Astrocyte (in vitro differentiated cells and primary cell): ENCODE results near the gene ULK4. TPM values are rescaled to one million over a fixed set of nuclear protein-coding genes. Genes with fewer than 3 reads are reported as not detected.

ENCODE experiments used
- DNase-seq: peaks from one replicate; pipeline ENCODE4 v3.0.0-alpha.2; 2010; ENCODE audit warnings: low read depth
- FAIRE-seq: peaks from 2 replicates; lab custom pipeline; 2011; peaks lifted over from hg19 to GRCh38; lab: Jason Lieb, UNC
- H2AFZ ChIP-seq: 2 replicates; pipeline ENCODE4 v1.6.0; 2012; ENCODE audit warnings: low read depth, low read length, inconsistent platforms
- H3K27ac ChIP-seq: 2 replicates; pipeline ENCODE4 v1.5.1; 2011; ENCODE audit warnings: low read depth, low read length, inconsistent platforms
- H3K27me3 ChIP-seq: 2 replicates; pipeline ENCODE4 v1.6.0; 2011; ENCODE audit warnings: low read length, inconsistent platforms; ENCODE audit not compliant: insufficient read depth
- H3K36me3 ChIP-seq: 2 replicates; pipeline ENCODE4 v1.5.1; 2011; ENCODE audit warnings: low read length, inconsistent platforms; ENCODE audit not compliant: insufficient read depth
- H3K4me1 ChIP-seq: 2 replicates; pipeline ENCODE4 v1.5.1; 2011; ENCODE audit warnings: low read length, inconsistent platforms; ENCODE audit not compliant: insufficient read depth
- H3K4me2 ChIP-seq: 2 replicates; pipeline ENCODE4 v1.6.0; 2012; ENCODE audit warnings: low read length, inconsistent platforms
- H3K4me3 ChIP-seq: 2 replicates; pipeline ENCODE4 v1.5.1; 2011; ENCODE audit warnings: low read depth, mild to moderate bottlenecking, low read length, inconsistent platforms; ENCODE audit not compliant: insufficient read depth
- H3K79me2 ChIP-seq: 2 replicates; pipeline ENCODE4 v1.6.0; 2012; ENCODE audit warnings: mild to moderate bottlenecking, low read length, inconsistent platforms; ENCODE audit not compliant: insufficient read depth
- H3K9ac ChIP-seq: 2 replicates; pipeline ENCODE4 v1.6.0; 2012; ENCODE audit warnings: mild to moderate bottlenecking, low read length, inconsistent platforms
- H3K9me3 ChIP-seq: 2 replicates; pipeline ENCODE4 v1.5.1; 2012; ENCODE audit warnings: low read depth, mild to moderate bottlenecking, low read length, inconsistent platforms; ENCODE audit not compliant: insufficient read depth
- H4K20me1 ChIP-seq: 2 replicates; pipeline ENCODE4 v1.6.0; 2012; ENCODE audit warnings: low read length, inconsistent platforms; ENCODE audit not compliant: insufficient read depth
- H3K27ac Mint-ChIP-seq: one replicate; pipeline ENCODE4 v1.8.0; 2021; ENCODE audit warnings: mild to moderate bottlenecking, mixed read lengths; ENCODE audit not compliant: unreplicated experiment
- H3K27me3 Mint-ChIP-seq: one replicate; pipeline ENCODE4 v1.8.0; 2021; ENCODE audit warnings: low read depth, mixed read lengths; ENCODE audit not compliant: unreplicated experiment
- H3K36me3 Mint-ChIP-seq: one replicate; pipeline ENCODE4 v1.8.0; 2021; ENCODE audit warnings: low read depth, mixed read lengths; ENCODE audit not compliant: unreplicated experiment
- H3K4me1 Mint-ChIP-seq: one replicate; pipeline ENCODE4 v1.8.0; 2021; ENCODE audit warnings: low read depth, mixed read lengths; ENCODE audit not compliant: unreplicated experiment
- H3K4me3 Mint-ChIP-seq: one replicate; pipeline ENCODE4 v1.8.0; 2021; ENCODE audit warnings: mild to moderate bottlenecking, moderate library complexity, mixed read lengths; ENCODE audit not compliant: unreplicated experiment
- H3K9me3 Mint-ChIP-seq: one replicate; pipeline ENCODE4 v1.8.0; 2021; ENCODE audit warnings: mild to moderate bottlenecking, mixed read lengths; ENCODE audit not compliant: unreplicated experiment
- CTCF ChIP-seq: IDR thresholded peaks from 2 replicates; pipeline ENCODE4 v1.5.1; 2011; ENCODE audit warnings: low read depth, mild to moderate bottlenecking, inconsistent platforms, low read length, moderate library complexity; ENCODE audit not compliant: insufficient read depth
- EZH2 ChIP-seq: IDR thresholded peaks from 2 replicates; pipeline ENCODE4 v1.6.1; 2012; ENCODE audit warnings: mild to moderate bottlenecking, low read length, inconsistent platforms; ENCODE audit not compliant: insufficient read depth
- total RNA-seq: library from RNA; stranded (reverse); gene quantifications from 2 replicates; pipeline ENCODE4 v1.2.1, GENCODE V29; 2021

ULK4 gene
- total RNA-seq, 1 donor from 2014 or later, result 6.6 TPM

- Histone ChIP-seq H3K27me3 (no peaks in the 10 kb centered on the region), H3K4me3 (no peak overlapping the region), H3K36me3 (no peaks in the 10 kb centered on the region), H3K9me3 (no peaks in the 10 kb centered on the region), H3K27ac (no peak overlapping the region), H2AFZ (no peak overlapping the region), H3K4me1 (no peaks in the 10 kb centered on the region), H3K4me2 (no peak overlapping the region), H3K79me2 (peaks cover 6% of the 10 kb centered on the region), H4K20me1 (peaks cover 3% of the 10 kb centered on the region), H3K9ac (no peak overlapping the region)
- Mint-ChIP-seq H3K27ac (no peak overlapping the region), H3K9me3 (no peaks in the 10 kb centered on the region), H3K27me3 (no peaks in the 10 kb centered on the region), H3K36me3 (no peaks in the 10 kb centered on the region), H3K4me3 (no peak overlapping the region), H3K4me1 (peaks cover 5% of the 10 kb centered on the region)
- TF ChIP-seq CTCF (no peak), EZH2 (no peak)
- DNase-seq, result no peak
- FAIRE-seq, result no peak
These were observed 47.6 kb upstream of the ULK4 start for GRCh38 chr3:42009456-42009855.

- Histone ChIP-seq H3K4me2 (no peak overlapping the region), H3K79me2 (no peaks in the 10 kb centered on the region), H2AFZ (no peak overlapping the region), H3K4me1 (no peaks in the 10 kb centered on the region), H4K20me1 (no peaks in the 10 kb centered on the region), H3K27me3 (no peaks in the 10 kb centered on the region), H3K9me3 (no peaks in the 10 kb centered on the region), H3K9ac (no peak overlapping the region), H3K27ac (no peak overlapping the region), H3K4me3 (no peak overlapping the region), H3K36me3 (no peaks in the 10 kb centered on the region)
- FAIRE-seq (no peak), DNase-seq (no peak)
- no peaks in the 10 kb centered on the region for H3K27me3 Mint-ChIP-seq
- no peaks in the 10 kb centered on the region for H3K9me3 Mint-ChIP-seq
- H3K36me3 Mint-ChIP-seq, result peaks cover 1% of the 10 kb centered on the region
- peaks cover under 1% of the 10 kb centered on the region for H3K4me1 Mint-ChIP-seq
- no peak overlapping the region for H3K27ac Mint-ChIP-seq
- no peak for TF ChIP-seq EZH2
- no peak for TF ChIP-seq CTCF
- H3K4me3 Mint-ChIP-seq, result no peak overlapping the region
These were observed 45.9 kb upstream of the ULK4 start for GRCh38 chr3:42007785-42008184.

DNA sequence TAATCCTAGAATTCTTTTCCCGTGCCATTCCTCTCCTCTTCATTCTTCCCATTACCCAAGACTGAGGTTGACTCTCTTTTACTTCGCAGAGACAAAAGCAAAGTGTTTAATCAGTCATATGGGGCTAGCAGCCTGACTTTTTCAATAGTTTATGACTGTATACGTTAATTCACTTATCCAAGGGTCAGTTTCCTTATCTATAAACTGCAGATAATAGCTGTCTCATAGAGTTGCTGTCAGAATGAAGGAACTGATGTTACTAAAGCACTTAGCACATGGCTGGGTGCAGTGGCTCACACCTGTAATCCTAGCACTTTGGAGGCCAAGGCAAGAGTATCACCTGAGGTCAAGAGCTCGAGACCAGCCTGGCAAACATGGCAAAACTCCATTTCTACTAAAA is 43.5 kb upstream of the ULK4 start:
- no peak overlapping the region for H3K9ac ChIP-seq
- no peaks in the 10 kb centered on the region for H3K27me3 ChIP-seq
- H3K36me3 ChIP-seq, result no peaks in the 10 kb centered on the region
- no peaks in the 10 kb centered on the region for H3K27me3 Mint-ChIP-seq
- no peak for FAIRE-seq
- H3K27ac ChIP-seq, result no peak overlapping the region
- H3K4me3 ChIP-seq, result no peak overlapping the region
- no peaks in the 10 kb centered on the region for H4K20me1 ChIP-seq
- no peaks in the 10 kb centered on the region for H3K4me1 Mint-ChIP-seq
- no peak overlapping the region for H3K4me3 Mint-ChIP-seq
- no peaks in the 10 kb centered on the region for H3K79me2 ChIP-seq
- H3K4me1 ChIP-seq, result no peaks in the 10 kb centered on the region
- peaks cover 5% of the 10 kb centered on the region for H3K36me3 Mint-ChIP-seq
- no peaks in the 10 kb centered on the region for H3K9me3 Mint-ChIP-seq
- no peak overlapping the region for H2AFZ ChIP-seq
- H3K9me3 ChIP-seq, result no peaks in the 10 kb centered on the region
- no peak for DNase-seq
- no peak overlapping the region for H3K27ac Mint-ChIP-seq
- no peak for TF ChIP-seq CTCF
- no peak for TF ChIP-seq EZH2
- H3K4me2 ChIP-seq, result no peak overlapping the region
